ENCODE data around the gene GTF2IRD1.

The GTF2IRD1 gene

DNA sequence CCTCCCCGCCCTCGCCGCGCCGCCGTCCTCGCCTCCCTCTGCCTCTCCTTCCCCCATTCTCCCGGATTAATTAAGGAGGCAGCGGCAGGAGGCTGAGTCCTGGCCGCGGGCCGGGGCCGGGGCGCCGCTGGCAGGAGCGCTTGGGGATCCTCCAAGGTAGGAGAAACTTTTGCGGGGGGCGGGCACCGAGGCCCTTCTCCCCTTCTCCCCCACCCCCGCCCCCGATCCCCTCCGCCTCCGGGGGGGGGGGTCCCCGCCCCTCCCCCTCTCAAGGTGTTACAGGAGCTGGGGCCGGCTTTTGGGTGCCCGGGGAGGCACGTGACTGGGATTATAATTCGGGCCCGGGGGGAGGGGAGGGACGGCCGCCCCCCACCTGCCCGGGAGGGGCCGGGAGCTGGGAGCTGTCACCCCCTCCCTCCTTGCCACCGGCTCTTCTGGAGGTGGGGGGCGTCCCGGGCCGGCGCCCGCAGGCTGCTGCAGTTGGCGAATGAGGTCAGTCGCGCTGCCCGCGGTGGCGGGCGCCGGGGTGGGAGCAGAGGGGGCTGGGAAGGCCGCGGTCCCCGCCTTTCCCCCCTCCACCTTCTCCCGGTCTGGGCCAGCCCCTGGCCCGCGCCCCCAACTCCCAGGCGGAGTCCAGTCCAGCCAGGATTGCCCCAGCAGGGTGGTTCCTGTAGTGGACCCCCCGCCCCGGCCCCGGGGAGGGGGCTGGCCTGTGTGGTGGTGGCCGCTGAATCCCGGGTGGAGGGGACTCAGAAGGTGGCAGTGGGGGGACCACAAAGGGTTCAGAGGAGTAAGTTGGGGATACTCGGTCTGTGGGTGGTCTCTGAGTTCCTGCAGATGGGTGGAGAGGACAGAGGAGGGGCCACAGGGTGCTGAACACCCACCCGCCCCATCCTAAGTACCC lies 567 bp downstream of the GTF2IRD1 start:
- Mint-ChIP-seq H3K4me3 (peak overlapping the region; percentile 30), H3K27me3 (no peaks in the 10 kb centered on the region), H3K36me3 (no peaks in the 10 kb centered on the region), H3K4me1 (peaks cover 14% of the 10 kb centered on the region), H3K9me3 (no peaks in the 10 kb centered on the region), H3K27ac (no peak overlapping the region)

- H3K27ac Mint-ChIP-seq, result no peak overlapping the region
- H3K27me3 Mint-ChIP-seq, result no peaks in the 10 kb centered on the region
- H3K36me3 Mint-ChIP-seq, result no peaks in the 10 kb centered on the region
- no peaks in the 10 kb centered on the region for H3K9me3 Mint-ChIP-seq
- peaks cover 14% of the 10 kb centered on the region for H3K4me1 Mint-ChIP-seq
- H3K4me3 Mint-ChIP-seq, result peak overlapping the region; percentile 30
These were observed 1.2 kb downstream of the GTF2IRD1 start for GRCh38 chr7:74454925-74455288.

DNA sequence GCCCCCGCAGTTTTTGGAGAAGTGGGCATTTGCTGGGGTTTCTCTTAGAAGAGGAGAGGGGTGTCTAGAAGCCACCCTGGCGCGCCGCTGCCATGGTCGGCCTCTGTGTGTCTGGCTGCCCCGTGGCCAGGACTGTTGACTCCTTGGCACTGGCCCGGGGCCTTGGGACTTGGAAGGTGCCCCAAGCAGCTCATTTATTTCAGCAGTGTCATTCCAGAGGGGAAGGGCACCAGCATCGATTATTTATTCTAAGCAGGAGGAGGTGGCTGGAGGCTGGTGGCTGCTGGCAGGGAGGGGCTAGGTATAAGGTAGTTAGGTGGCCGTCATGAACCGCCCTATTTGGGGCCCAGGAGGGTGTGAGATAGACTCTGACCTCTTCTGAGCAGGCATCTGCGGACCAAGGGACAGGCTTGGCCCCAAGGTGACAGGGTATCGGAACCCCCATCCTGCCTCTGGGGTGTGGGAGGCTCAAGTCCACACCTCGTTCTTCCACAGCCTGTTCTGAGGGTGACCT lies 1.6 kb downstream of the GTF2IRD1 start:
- H3K4me1 Mint-ChIP-seq, result peaks cover 14% of the 10 kb centered on the region
- H3K27ac Mint-ChIP-seq, result no peak overlapping the region
- H3K27me3 Mint-ChIP-seq, result no peaks in the 10 kb centered on the region
- H3K36me3 Mint-ChIP-seq, result no peaks in the 10 kb centered on the region
- H3K4me3 Mint-ChIP-seq, result no peak overlapping the region
- no peaks in the 10 kb centered on the region for H3K9me3 Mint-ChIP-seq

GRCh38 chr7:74455928-74456327 lies 2.2 kb downstream of the GTF2IRD1 start:
- H3K27me3 Mint-ChIP-seq, result no peaks in the 10 kb centered on the region
- H3K4me3 Mint-ChIP-seq, result no peak overlapping the region
- H3K27ac Mint-ChIP-seq, result peak overlapping the region; percentile 8
- no peaks in the 10 kb centered on the region for H3K9me3 Mint-ChIP-seq
- no peaks in the 10 kb centered on the region for H3K36me3 Mint-ChIP-seq
- H3K4me1 Mint-ChIP-seq, result peaks cover 14% of the 10 kb centered on the region

DNA sequence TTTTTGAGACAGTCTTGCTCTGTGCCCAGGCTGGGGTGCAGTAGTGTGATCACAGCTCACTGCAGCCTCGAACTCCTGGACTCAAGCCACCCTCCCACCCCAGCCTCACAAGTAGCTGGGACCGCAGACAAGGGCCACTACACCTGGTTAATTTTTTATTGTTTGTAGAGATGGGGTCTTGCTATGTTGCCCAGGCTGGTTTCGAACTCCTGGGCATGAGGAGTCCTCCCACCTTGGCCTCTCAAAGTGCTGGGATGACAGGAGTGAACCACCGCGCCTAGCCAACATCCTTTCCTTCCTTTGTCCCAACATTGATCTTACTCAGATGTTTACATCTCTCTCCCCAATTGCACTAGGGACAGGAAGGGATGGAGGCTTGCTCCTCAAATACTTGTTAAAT lies 3.3 kb downstream of the GTF2IRD1 start:
- Mint-ChIP-seq H3K4me1 (peaks cover 11% of the 10 kb centered on the region), H3K4me3 (no peak overlapping the region), H3K27ac (no peak overlapping the region), H3K36me3 (no peaks in the 10 kb centered on the region), H3K27me3 (no peaks in the 10 kb centered on the region), H3K9me3 (no peaks in the 10 kb centered on the region)

DNA sequence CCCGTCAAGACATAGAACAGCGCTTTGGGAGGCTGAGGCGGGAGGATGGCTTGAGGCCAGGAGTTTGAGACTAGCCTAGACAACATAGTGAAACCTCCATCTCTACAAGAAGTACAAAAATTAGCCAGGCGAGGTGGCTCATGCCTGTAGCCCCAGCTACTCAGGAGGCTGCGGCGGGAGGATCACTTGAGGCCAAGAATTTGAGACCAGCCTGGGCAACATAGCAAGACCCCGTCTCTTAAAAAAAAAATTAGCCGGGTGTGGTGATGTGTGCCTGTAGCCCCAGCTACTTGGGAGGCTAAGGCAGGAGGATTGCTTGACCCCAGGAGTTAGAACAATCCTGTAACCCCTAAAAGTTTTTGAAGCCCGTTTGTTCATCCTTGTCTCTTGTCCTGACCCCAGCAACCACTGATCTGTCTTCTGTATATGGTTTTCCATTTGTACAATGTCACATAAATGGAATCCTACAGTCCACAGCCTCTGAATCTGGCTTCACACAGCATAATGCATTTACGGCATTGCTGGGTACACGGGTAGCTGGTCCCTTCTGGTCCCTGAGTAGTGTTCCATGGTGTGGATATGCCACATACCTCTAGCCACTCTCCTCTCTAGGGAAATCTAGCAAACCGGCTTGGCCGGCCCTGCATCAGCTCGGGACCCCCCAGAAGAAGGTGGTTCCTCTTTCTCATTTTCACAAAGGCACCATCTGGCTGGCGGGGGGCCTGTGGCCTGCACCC lies 8.4 kb downstream of the GTF2IRD1 start:
- Mint-ChIP-seq H3K9me3 (no peaks in the 10 kb centered on the region), H3K27me3 (no peaks in the 10 kb centered on the region), H3K27ac (no peak overlapping the region), H3K4me1 (peaks cover 6% of the 10 kb centered on the region), H3K36me3 (no peaks in the 10 kb centered on the region), H3K4me3 (no peak overlapping the region)

DNA sequence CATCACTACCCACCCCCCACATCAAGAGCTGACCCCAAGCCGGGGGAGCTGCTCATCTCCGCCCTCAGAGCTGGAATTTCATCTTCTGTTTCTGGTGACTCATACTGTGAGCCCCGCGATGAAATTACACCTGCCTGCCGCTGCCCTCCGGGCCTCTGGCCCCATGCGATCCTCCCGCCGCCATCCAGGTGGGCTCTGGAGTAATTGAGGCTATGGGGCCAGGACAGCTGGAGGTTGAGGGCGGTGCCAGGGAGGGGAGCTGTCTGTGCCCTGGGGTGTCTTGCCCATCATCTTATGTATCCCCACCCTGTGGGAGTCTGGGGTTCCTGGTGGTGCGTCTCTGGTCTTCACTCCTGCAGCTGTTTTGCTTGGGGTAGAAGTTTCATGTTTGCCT lies 9.0 kb downstream of the GTF2IRD1 start:
- Mint-ChIP-seq H3K27me3 (no peaks in the 10 kb centered on the region), H3K36me3 (no peaks in the 10 kb centered on the region), H3K4me3 (no peak overlapping the region), H3K9me3 (no peaks in the 10 kb centered on the region), H3K4me1 (peaks cover 6% of the 10 kb centered on the region), H3K27ac (peak overlapping the region; percentile 55)

DNA sequence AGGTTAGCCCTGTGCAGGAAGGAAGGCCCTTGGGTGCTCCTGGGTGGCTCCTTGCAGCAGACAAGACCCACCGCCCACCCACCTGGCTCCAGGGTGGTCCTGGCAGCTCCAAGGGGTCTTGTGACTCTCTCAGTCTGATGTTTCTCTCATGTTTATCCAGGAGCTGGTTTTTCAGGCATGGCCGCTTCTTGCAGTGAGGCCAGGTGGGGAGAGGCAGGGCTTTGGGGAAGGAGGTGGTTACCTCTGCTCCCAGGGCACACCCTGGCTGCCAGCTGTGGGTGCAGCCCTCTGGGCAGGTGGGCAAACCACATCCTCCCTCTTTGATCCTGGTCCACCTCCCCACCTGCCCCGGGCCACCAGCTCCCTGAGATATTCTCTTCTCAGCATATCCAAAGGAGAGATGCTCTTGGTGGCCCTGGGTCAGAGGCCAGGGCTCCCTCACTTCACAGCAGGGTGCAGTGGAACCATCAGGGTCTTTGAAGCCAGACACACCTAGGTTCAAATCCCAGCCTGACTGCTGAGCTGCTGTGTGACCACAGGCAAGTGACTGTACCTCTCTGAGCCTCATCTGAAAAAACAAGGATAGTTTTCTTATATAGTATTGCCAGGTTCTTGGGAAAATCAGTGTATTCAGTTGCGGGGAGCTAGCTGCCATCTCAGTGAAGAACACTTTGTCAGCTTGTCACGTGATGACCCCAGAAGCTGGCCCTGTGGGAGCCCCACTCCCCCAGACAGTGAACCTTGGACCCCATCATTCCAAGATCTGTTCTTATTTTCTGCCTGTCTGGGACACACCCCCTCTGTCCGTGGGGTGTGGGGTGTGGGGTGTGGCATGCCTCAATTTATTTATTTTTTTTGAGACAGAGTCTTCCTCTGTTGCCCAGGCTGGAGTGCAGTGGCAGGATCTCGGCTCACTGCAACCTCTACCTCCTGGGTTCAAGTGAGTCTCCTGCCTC lies 11.5 kb downstream of the GTF2IRD1 start:
- Mint-ChIP-seq H3K27me3 (no peaks in the 10 kb centered on the region), H3K4me1 (peaks cover 6% of the 10 kb centered on the region), H3K27ac (no peak overlapping the region), H3K9me3 (no peaks in the 10 kb centered on the region), H3K4me3 (no peak overlapping the region), H3K36me3 (no peaks in the 10 kb centered on the region)

- H3K9me3 Mint-ChIP-seq, result no peaks in the 10 kb centered on the region
- no peaks in the 10 kb centered on the region for H3K36me3 Mint-ChIP-seq
- H3K27ac Mint-ChIP-seq, result no peak overlapping the region
- no peak overlapping the region for H3K4me3 Mint-ChIP-seq
- H3K4me1 Mint-ChIP-seq, result peaks cover 6% of the 10 kb centered on the region
- H3K27me3 Mint-ChIP-seq, result no peaks in the 10 kb centered on the region
These were observed 12.6 kb downstream of the GTF2IRD1 start for GRCh38 chr7:74466196-74466813.

DNA sequence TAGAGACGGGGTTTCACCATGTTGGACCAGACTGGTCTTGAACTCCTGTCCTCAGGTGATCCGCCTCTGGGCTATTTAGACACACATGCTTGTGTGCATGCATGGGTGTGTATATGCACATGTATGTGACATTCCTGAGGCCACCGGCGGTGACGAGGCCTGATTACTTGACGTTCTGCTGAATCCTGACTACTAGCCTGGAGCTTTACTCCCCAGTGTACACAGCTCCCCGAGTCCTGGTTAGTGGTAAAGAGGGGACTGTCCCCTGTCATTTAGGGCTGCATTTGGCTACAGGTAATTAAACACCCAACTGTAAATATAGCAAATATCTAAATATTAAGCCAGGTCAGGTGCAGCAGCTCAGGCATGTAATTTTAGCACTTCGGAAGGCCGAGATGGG lies 14.2 kb downstream of the GTF2IRD1 start:
- no peak overlapping the region for H3K4me3 Mint-ChIP-seq
- no peaks in the 10 kb centered on the region for H3K36me3 Mint-ChIP-seq
- H3K4me1 Mint-ChIP-seq, result peaks cover 6% of the 10 kb centered on the region
- H3K27ac Mint-ChIP-seq, result no peak overlapping the region
- no peaks in the 10 kb centered on the region for H3K9me3 Mint-ChIP-seq
- H3K27me3 Mint-ChIP-seq, result no peaks in the 10 kb centered on the region

GRCh38 chr7:74470504-74470903 lies 16.8 kb downstream of the GTF2IRD1 start:
- H3K4me3 Mint-ChIP-seq, result no peak overlapping the region
- no peaks in the 10 kb centered on the region for H3K27me3 Mint-ChIP-seq
- no peak overlapping the region for H3K27ac Mint-ChIP-seq
- H3K36me3 Mint-ChIP-seq, result no peaks in the 10 kb centered on the region
- H3K9me3 Mint-ChIP-seq, result no peaks in the 10 kb centered on the region
- no peaks in the 10 kb centered on the region for H3K4me1 Mint-ChIP-seq

- Mint-ChIP-seq H3K36me3 (no peaks in the 10 kb centered on the region), H3K4me1 (peaks cover 4% of the 10 kb centered on the region), H3K9me3 (no peaks in the 10 kb centered on the region), H3K27me3 (no peaks in the 10 kb centered on the region), H3K4me3 (no peak overlapping the region), H3K27ac (no peak overlapping the region)
These were observed 19.4 kb downstream of the GTF2IRD1 start for GRCh38 chr7:74473116-74473515.

GRCh38 chr7:74474271-74474865 lies 20.7 kb downstream of the GTF2IRD1 start:
- no peak overlapping the region for H3K4me3 Mint-ChIP-seq
- H3K36me3 Mint-ChIP-seq, result no peaks in the 10 kb centered on the region
- H3K4me1 Mint-ChIP-seq, result peaks cover 5% of the 10 kb centered on the region
- H3K9me3 Mint-ChIP-seq, result no peaks in the 10 kb centered on the region
- H3K27ac Mint-ChIP-seq, result no peak overlapping the region
- no peaks in the 10 kb centered on the region for H3K27me3 Mint-ChIP-seq

GRCh38 chr7:74475243-74475986 lies 21.7 kb downstream of the GTF2IRD1 start:
- peaks cover 2% of the 10 kb centered on the region for H3K27me3 Mint-ChIP-seq
- peaks cover 5% of the 10 kb centered on the region for H3K4me1 Mint-ChIP-seq
- H3K4me3 Mint-ChIP-seq, result no peak overlapping the region
- no peak overlapping the region for H3K27ac Mint-ChIP-seq
- no peaks in the 10 kb centered on the region for H3K9me3 Mint-ChIP-seq
- no peaks in the 10 kb centered on the region for H3K36me3 Mint-ChIP-seq
